WI38 (cell line): ENCODE measurements around the gene OR2C3.

ENCODE experiments used
- H3K4me3 ChIP-seq: 2 replicates; pipeline ENCODE4 v1.5.1; 2011; ENCODE audit warnings: low read depth, mild to moderate bottlenecking, control low read depth, low read length
- TF ChIP-seq, protein P1 (sequence below): IDR thresholded peaks from 2 replicates; pipeline ENCODE4 v1.5.1; 2012; ENCODE audit warnings: low read depth, mild to moderate bottlenecking, control low read depth, low read length

The OR2C3 gene

DNA sequence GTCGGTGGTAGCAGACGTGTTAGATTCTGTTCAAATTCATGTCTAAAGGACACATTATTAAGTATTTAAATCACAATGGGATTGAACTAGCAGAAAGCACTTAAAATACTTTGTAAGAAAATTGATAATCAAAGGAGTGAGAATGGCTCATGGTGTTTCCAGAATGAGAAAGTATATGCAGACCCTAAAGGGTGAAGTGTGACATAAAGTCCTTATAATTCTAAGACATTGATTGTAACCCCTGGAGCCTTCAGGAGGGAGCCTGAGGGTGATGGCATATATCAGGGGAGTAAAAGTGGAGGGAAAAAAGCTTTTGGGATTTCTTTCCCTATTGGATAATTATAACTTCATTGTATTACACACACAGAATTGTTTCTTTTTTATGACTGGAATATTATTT is at the start of gene OR2C3:
Gene OR2C3, minus strand, starts transcription at position 101 of the 400 bp plus-strand sequence. CDS start 3,929 bp downstream, outside the sequence.
- no peak within 1 kb of the TSS for H3K4me3 ChIP-seq
- TF ChIP-seq, protein P1, sequence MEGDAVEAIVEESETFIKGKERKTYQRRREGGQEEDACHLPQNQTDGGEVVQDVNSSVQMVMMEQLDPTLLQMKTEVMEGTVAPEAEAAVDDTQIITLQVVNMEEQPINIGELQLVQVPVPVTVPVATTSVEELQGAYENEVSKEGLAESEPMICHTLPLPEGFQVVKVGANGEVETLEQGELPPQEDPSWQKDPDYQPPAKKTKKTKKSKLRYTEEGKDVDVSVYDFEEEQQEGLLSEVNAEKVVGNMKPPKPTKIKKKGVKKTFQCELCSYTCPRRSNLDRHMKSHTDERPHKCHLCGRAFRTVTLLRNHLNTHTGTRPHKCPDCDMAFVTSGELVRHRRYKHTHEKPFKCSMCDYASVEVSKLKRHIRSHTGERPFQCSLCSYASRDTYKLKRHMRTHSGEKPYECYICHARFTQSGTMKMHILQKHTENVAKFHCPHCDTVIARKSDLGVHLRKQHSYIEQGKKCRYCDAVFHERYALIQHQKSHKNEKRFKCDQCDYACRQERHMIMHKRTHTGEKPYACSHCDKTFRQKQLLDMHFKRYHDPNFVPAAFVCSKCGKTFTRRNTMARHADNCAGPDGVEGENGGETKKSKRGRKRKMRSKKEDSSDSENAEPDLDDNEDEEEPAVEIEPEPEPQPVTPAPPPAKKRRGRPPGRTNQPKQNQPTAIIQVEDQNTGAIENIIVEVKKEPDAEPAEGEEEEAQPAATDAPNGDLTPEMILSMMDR = no peak

DNA sequence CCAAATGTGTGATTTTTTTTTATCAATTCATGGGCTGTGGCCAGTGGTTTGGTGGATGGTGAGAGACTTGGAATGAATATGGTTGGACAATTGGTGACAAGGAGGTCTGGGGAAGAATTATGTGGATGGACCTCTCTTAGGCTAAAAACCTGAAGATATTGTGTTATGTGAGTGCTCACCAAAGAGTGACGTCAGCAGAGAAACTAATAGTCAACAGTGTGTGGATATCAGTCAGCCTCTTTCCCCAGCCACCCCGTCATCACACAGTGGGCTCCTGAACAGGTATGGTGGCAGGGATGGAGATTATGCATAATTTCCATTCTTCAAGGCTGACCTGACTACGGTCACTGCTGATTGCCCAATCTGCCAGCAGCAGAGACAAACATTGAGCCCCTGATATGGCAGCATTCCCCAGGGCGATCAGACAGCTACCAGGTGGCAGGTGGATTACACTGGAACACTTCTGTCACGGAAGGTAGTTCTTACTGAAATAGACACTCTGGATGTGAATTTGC is 42.8 kb upstream of the OR2C3 start:
- TF ChIP-seq, protein P1 = no peak
- no peak overlapping the region for H3K4me3 ChIP-seq

DNA sequence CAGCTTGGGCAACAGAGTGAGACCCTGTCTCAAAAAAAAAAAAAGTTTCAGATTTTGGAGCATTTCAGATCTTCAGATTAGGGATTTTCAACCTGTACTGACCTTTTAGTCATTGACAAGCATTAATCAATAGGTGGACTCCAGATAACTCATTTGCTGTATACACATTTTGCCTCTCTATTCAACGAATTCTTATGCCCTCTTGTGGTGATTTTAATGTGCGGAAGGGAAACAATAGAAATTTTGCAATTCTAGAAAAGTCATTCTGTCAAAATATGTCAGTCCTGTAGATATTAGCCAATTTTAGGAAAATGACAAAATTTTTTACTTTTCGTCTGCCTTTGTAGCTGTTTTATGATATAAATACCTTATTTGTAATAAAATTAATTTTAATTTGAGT is 40.3 kb upstream of the OR2C3 start:
- no peak overlapping the region for H3K4me3 ChIP-seq
- TF ChIP-seq, protein P1 = no peak

DNA sequence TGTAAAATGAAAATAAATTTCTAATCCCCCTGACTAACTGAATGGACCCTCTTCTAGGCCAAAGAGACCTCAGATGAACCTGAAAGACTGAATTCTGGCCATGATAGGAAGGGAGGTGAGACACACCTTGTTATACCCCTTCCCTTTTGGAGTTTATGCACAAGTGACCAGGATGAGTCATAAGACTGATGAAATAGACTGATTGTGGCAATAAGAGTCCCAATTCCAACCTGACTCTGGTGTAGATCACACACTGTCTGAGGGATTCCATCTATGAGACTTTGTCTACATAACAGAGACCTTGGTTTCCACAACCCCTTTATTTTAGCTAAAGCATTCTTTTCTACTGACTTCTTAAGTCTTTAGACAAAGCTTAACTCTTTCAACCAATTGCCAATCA is 38.4 kb upstream of the OR2C3 start:
- TF ChIP-seq, protein P1 = no peak
- H3K4me3 ChIP-seq = no peak overlapping the region

DNA sequence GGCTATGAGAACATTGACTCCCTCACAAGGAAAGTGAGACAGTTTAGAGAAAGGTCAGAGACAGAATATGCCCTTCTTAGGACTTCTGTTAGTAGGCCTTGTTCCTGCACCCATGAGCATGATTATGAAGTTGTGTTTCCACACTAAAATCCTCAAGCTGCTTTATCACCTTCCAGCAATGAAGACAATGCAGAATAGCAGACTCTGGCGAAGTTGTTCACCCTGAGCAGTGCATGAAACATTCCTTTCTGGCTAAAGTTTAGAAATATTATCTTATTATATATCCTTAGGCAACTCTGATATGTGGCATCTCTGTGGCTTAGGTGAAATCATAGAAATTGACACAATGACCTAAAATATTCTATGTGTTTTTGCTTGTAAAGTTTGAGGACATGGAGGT is 38.0 kb upstream of the OR2C3 start:
- TF ChIP-seq, protein P1 = no peak
- H3K4me3 ChIP-seq = no peak overlapping the region

DNA sequence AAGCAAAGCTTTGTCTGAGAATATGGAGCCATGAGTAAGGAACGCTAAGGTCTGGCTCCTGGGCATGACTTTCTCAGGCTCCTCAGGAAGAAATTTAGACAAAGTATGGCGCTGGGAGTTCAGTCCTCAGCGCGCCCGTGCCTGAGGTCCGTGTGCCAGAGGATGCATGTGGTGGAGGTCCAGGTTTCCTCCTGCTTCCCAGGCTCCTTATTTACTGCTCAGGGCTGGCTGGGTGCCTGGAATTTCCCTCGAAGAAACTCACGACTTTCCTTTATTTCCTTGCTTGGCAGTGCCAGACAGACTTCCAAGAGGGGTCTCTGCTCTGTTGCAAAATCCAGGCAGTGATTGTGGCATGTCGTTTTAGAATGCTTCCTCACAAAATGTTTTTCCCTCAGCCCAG is 26.0 kb upstream of the OR2C3 start:
- no peak overlapping the region for H3K4me3 ChIP-seq
- TF ChIP-seq, protein P1 = no peak

DNA sequence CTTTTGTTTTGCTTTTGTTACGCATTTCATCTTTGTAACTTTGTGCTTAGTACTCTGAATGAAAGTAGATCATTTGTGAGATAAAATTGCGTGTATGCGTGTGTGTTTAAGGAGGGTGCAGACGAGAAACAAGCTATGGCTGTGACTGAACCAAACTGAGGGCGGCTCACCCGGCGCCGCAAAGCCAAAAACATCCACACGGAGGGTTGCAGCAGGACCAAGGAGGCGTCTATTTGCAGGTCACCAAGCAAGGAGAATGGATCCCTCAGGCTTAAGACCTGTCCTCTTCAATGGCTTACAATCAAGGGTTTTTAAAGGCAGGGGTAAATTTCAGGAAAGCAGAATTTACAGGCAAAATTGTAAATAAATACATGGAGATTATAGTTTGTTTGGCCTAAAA is 25.5 kb upstream of the OR2C3 start:
- TF ChIP-seq, protein P1 = no peak

More for the DNA sequence above, 25.5 kb upstream of the OR2C3 start:
- no peak overlapping the region for H3K4me3 ChIP-seq
